Testis (tissue), 3 donors: ENCODE measurements around the gene NTN4. TPM values are rescaled to one million over a fixed set of nuclear protein-coding genes. Genes with fewer than 3 reads are reported as not detected.
"Not testable (repeated sequence)": the region's sequence is repeated elsewhere in the genome, so short reads cannot be mapped to it uniquely, and the experiment has no call there.

Source experiments
- DNase-seq: peaks from one replicate; pipeline ENCODE4 v3.0.0-alpha.2; 2019
- H3K27ac ChIP-seq, 2 donors: fragments of 200-600 bp; sonication (generic); one replicate each; pipeline ENCODE4 v1.5.1; 2019
- H3K27me3 ChIP-seq: fragments of 200-600 bp; sonication (generic); one replicate; pipeline ENCODE4 v1.5.1; 2019
- H3K36me3 ChIP-seq: fragments of 200-600 bp; sonication (generic); one replicate; pipeline ENCODE4 v1.5.1; 2017; ENCODE audit warnings: low read depth; ENCODE audit errors: missing control alignments
- H3K4me1 ChIP-seq: fragments of 200-600 bp; sonication (generic); one replicate; pipeline ENCODE4 v1.5.1; 2019
- H3K4me3 ChIP-seq, 2 donors: fragments of 200-600 bp; sonication (generic); one replicate each; pipeline ENCODE4 v1.5.1; 2017 to 2019
- H3K9me3 ChIP-seq: fragments of 200-600 bp; sonication (generic); one replicate; pipeline ENCODE4 v1.5.1; 2017
- POLR2A ChIP-seq: fragments of 450-650 bp; IDR thresholded peaks from one replicate; pipeline ENCODE4 v1.6.1; 2017; ENCODE audit warnings: antibody characterized with exemption, mild to moderate bottlenecking, moderate library complexity
- WGBS, 2 donors: methylation state at CpG; one replicate each; pipeline ENCODE4 v1.1.5; 2018; 5-methylcytosine and 5-hydroxymethylcytosine counted together
- intact Hi-C: fragments of 100-400 bp; cut with DNase I; formaldehyde crosslinking; loops from one replicate; pipeline ENCODE4 v1.15.1; 2023; ENCODE audit warnings: low total_unique reads
- polyA plus RNA-seq: library from polyadenylated mRNA; stranded (reverse); fragments of 350-450 nt; fragmentation: Illumina TruSeq; extraction: RNeasy Lipid Tissue Mini Kit (QIAGEN cat#74804); gene quantifications from one replicate; pipeline ENCODE4 v1.2.3, GENCODE V29; 2014; ENCODE audit warnings: low read depth, low replicate concordance; ENCODE audit not compliant: insufficient read depth
- total RNA-seq, 2 donors: library from RNA; depleted of rRNA; stranded (reverse); fragments of >200 nt; gene quantifications; one replicate each; pipeline ENCODE4 v1.2.3, GENCODE V29; 2016
- TF ChIP-seq, protein P1 (sequence below), 3 experiments: fragments of 450-650 bp in 2 of 3; fragments of 200-600 bp in 1 of 3; sonication (generic) in 1 of 3; IDR thresholded peaks; one replicate each; pipeline ENCODE4 v1.5.1; 2016 to 2019; ENCODE audit warnings: antibody characterized with exemption in 3 of 3, mild to moderate bottlenecking in 2 of 3, moderate library complexity in 1 of 3

Gene NTN4
- total and polyA plus RNA-seq, 3 donors from 2014 or later, result 15.9 to 84.9 (median 43.8) TPM

DNA sequence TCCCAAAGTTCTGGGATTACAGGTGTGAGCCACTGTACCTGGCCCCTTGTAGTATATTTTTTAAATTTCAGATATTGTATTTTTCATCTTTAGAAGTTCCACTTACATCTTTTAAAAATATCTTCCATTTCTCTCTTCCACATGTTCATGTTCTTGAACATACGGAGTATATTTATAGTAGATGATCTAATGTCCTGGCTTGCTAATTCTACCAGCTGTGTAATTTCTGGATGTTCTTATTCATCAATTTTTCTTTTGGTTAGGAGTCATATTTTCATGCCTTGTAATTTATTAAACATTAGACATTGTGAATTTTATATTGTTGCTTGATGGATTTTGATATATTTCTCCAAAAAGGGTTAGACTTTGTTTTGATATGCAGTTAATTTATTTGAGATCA lies 30.8 kb downstream of the NTN4 start:
- Histone ChIP-seq H3K4me1 (peaks cover 42% of the 10 kb centered on the region), H3K36me3 (no peaks in the 10 kb centered on the region), H3K27me3 (no peaks in the 10 kb centered on the region), H3K9me3 (no peaks in the 10 kb centered on the region), H3K27ac (peak overlapping the region in 1 of 2 donors; percentile 18), H3K4me3 (no peak overlapping the region)
- TF ChIP-seq, protein P1, sequence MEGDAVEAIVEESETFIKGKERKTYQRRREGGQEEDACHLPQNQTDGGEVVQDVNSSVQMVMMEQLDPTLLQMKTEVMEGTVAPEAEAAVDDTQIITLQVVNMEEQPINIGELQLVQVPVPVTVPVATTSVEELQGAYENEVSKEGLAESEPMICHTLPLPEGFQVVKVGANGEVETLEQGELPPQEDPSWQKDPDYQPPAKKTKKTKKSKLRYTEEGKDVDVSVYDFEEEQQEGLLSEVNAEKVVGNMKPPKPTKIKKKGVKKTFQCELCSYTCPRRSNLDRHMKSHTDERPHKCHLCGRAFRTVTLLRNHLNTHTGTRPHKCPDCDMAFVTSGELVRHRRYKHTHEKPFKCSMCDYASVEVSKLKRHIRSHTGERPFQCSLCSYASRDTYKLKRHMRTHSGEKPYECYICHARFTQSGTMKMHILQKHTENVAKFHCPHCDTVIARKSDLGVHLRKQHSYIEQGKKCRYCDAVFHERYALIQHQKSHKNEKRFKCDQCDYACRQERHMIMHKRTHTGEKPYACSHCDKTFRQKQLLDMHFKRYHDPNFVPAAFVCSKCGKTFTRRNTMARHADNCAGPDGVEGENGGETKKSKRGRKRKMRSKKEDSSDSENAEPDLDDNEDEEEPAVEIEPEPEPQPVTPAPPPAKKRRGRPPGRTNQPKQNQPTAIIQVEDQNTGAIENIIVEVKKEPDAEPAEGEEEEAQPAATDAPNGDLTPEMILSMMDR (IDR thresholded peaks at IDR 0.05), result no peak
- no peak for TF ChIP-seq POLR2A
- 0 to 5% methylated on average over 1 of the region's 1 CpG for WGBS, 2 donors
- intact Hi-C loops, result no loop called here
- no peak for DNase-seq

- no peaks in the 10 kb centered on the region for H3K9me3 ChIP-seq
- H3K27ac ChIP-seq, result no peak overlapping the region
- no peak for TF ChIP-seq POLR2A
- TF ChIP-seq, protein P1 (IDR thresholded peaks at IDR 0.05), result no peak
- H3K36me3 ChIP-seq, result no peaks in the 10 kb centered on the region
- peaks cover 38% of the 10 kb centered on the region for H3K4me1 ChIP-seq
- no peaks in the 10 kb centered on the region for H3K27me3 ChIP-seq
- intact Hi-C loops, result no loop called here
- DNase-seq, result no peak
- WGBS, 2 donors, result 88 to 90% methylated on average over 3 of the region's 3 CpGs
- H3K4me3 ChIP-seq, result no peak overlapping the region
These were observed 31.5 kb downstream of the NTN4 start for GRCh38 chr12:95759039-95759438.

DNA sequence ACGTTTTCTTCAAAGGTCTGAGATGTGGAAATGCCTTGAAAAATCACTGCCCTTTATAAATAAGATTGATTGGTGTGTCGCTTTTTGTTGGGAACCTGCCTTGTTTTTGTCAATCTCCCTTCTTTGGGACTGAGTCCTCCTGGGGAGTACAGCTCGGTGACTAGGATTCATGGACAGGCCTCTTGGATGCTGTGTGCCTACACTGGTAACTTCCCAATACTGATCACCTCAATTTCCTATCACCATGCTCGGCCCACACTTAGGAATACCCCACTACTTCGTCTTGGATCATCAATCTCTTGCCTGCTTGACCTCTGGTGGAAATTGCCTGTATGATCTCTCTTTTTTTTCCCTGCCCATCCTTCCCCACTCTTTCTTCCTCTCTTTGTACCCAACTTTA lies 34.2 kb downstream of the NTN4 start:
- peaks cover 18% of the 10 kb centered on the region for H3K4me1 ChIP-seq
- no peaks in the 10 kb centered on the region for H3K27me3 ChIP-seq
- H3K27ac ChIP-seq, result peak overlapping the region in 1 of 2 donors; percentile 67
- H3K36me3 ChIP-seq, result no peaks in the 10 kb centered on the region
- H3K4me3 ChIP-seq, result no peak overlapping the region
- no peaks in the 10 kb centered on the region for H3K9me3 ChIP-seq
- TF ChIP-seq, protein P1 (IDR thresholded peaks at IDR 0.05), result no peak
- TF ChIP-seq POLR2A, result no peak
- WGBS, 2 donors, result 71 to 72% methylated on average over 5 of the region's 5 CpGs
- DNase-seq, result no peak
- intact Hi-C loops, result no loop called here

- H3K4me3 ChIP-seq, result no peak overlapping the region
- intact Hi-C loops, result no loop called here
- H3K9me3 ChIP-seq, result no peaks in the 10 kb centered on the region
- H3K27me3 ChIP-seq, result no peaks in the 10 kb centered on the region
- 33 to 42% methylated on average over 6 of the region's 6 CpGs for WGBS, 2 donors
- peak overlapping the region; percentile 33 to 67 for H3K27ac ChIP-seq
- peak; percentile 68 for DNase-seq
- H3K36me3 ChIP-seq, result no peaks in the 10 kb centered on the region
- peaks cover 18% of the 10 kb centered on the region for H3K4me1 ChIP-seq
- no peak for TF ChIP-seq POLR2A
- TF ChIP-seq, protein P1 (IDR thresholded peaks at IDR 0.05), result no peak
These were observed 35.2 kb downstream of the NTN4 start for GRCh38 chr12:95755261-95755865.

DNA sequence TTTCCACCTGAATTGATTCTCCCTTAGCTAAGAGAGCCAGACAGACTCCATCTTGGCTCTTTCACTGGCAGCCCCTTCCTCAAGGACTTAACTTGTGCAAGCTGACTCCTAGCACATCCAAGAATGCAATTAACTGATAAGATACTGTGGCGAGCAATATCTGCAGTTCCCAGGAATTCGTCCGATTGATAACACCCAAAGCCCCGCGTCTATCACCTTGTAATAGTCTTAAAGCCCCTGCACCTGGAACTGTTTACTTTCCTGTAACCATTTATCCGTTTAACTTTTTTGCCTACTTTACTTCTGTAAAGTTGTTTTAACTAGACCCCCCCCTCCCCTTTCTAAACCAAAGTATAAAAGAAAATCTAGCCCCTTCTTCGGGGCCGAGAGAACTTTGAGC lies 44.5 kb downstream of the NTN4 start:
- intact Hi-C loops, H3K27me3 ChIP-seq, H3K36me3 ChIP-seq, H3K4me3 ChIP-seq, H3K9me3 ChIP-seq, H3K27ac ChIP-seq, H3K4me1 ChIP-seq, DNase-seq: not testable (repeated sequence)
- WGBS, 2 donors, result 73 to 82% methylated on average over 8 of the region's 8 CpGs
